SK-N-SH treated with all-trans-retinoic acid at 6 μM for 48 hours (cell line): ENCODE data around the gene CPEB1.

Experiments
- ARNTL ChIP-seq: fragments of 450-650 bp; formaldehyde crosslinking; IDR thresholded peaks from 2 replicates; pipeline ENCODE4 v1.5.0; 2020; ENCODE audit warnings: low read depth, mild to moderate bottlenecking, moderate library complexity, borderline replicate concordance
- ESRRG ChIP-seq: fragments of 250-450 bp; sonication (Bioruptor Pico); IDR thresholded peaks from 2 replicates; pipeline ENCODE4 v1.6.1; 2021; ENCODE audit warnings: mild to moderate bottlenecking
- SNAI2 ChIP-seq: fragments of 250-450 bp; sonication (Bioruptor Pico); IDR thresholded peaks from 2 replicates; pipeline ENCODE4 v1.5.0; 2020; ENCODE audit warnings: mild to moderate bottlenecking, moderate library complexity
- TCF4 ChIP-seq: fragments of 250-450 bp; sonication (Bioruptor Pico); IDR thresholded peaks from 2 replicates; pipeline ENCODE4 v1.8.0; 2021; ENCODE audit warnings: mild to moderate bottlenecking, moderate library complexity, borderline replicate concordance
- ZC3H10 ChIP-seq: fragments of 250-450 bp; sonication (Bioruptor Pico); IDR thresholded peaks from 2 replicates; pipeline ENCODE4 v1.5.1; 2021; ENCODE audit warnings: mild to moderate bottlenecking, moderate library complexity
- ZFP3 ChIP-seq: fragments of 250-450 bp; sonication (Bioruptor Pico); IDR thresholded peaks from 2 replicates; pipeline ENCODE4 v1.5.0; 2020; ENCODE audit warnings: mild to moderate bottlenecking, moderate library complexity
- ZNF565 ChIP-seq: fragments of 450-650 bp; formaldehyde crosslinking; conservative IDR thresholded peaks from 2 replicates; pipeline ENCODE4 v1.5.0; 2020; ENCODE audit warnings: low read depth, mild to moderate bottlenecking, moderate library complexity
- ZNF8 ChIP-seq: fragments of 450-650 bp; formaldehyde crosslinking; IDR thresholded peaks from 2 replicates; pipeline ENCODE4 v1.5.0; 2020; ENCODE audit warnings: mild to moderate bottlenecking, moderate library complexity
- TF ChIP-seq, protein P1 (sequence below): fragments of 250-450 bp; sonication (Bioruptor Pico); IDR thresholded peaks from 2 replicates; pipeline ENCODE4 v1.8.0; 2021; ENCODE audit warnings: low read depth, mild to moderate bottlenecking, moderate library complexity, borderline replicate concordance
- TF ChIP-seq, protein P2 (sequence below): fragments of 250-450 bp; sonication (Bioruptor Pico); IDR thresholded peaks from 2 replicates; pipeline ENCODE4 v1.5.1; 2020; ENCODE audit warnings: low read depth, mild to moderate bottlenecking, moderate library complexity
- TF ChIP-seq, protein P3 (sequence below): fragments of 250-450 bp; sonication (Bioruptor Pico); IDR thresholded peaks from 2 replicates; pipeline ENCODE4 v1.8.0; 2020; ENCODE audit warnings: mild to moderate bottlenecking, moderate library complexity, borderline replicate concordance

DNA sequence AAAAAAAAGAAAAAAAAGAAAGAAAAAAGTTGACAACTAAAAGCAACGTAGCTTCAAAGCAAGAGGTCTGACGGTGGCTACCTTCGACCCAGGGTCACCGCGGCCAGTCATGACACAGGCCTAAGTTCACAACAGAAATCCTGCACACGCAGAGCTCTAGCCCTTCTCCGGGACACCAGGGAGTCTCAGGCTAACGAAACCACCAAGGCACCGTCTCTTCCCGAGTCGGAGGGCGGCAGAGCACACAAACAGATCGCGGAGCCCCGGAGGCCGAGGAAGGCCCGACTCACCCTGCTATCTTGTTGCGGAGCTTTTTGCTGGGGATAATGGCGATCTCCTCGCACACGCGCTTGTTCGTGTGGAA, 107.5 kb downstream of the CPEB1 start:
- TF ChIP-seq ARNTL, result no peak
- TF ChIP-seq, protein P1, sequence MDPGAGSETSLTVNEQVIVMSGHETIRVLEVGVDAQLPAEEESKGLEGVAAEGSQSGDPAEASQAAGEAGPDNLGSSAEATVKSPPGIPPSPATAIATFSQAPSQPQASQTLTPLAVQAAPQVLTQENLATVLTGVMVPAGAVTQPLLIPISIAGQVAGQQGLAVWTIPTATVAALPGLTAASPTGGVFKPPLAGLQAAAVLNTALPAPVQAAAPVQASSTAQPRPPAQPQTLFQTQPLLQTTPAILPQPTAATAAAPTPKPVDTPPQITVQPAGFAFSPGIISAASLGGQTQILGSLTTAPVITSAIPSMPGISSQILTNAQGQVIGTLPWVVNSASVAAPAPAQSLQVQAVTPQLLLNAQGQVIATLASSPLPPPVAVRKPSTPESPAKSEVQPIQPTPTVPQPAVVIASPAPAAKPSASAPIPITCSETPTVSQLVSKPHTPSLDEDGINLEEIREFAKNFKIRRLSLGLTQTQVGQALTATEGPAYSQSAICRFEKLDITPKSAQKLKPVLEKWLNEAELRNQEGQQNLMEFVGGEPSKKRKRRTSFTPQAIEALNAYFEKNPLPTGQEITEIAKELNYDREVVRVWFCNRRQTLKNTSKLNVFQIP (CRISPR knock-in tag), result no peak
- TF ChIP-seq, protein P2, sequence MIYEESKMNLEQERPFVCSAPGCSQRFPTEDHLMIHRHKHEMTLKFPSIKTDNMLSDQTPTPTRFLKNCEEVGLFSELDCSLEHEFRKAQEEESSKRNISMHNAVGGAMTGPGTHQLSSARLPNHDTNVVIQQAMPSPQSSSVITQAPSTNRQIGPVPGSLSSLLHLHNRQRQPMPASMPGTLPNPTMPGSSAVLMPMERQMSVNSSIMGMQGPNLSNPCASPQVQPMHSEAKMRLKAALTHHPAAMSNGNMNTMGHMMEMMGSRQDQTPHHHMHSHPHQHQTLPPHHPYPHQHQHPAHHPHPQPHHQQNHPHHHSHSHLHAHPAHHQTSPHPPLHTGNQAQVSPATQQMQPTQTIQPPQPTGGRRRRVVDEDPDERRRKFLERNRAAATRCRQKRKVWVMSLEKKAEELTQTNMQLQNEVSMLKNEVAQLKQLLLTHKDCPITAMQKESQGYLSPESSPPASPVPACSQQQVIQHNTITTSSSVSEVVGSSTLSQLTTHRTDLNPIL (CRISPR knock-in tag), result no peak
- TF ChIP-seq, protein P3, sequence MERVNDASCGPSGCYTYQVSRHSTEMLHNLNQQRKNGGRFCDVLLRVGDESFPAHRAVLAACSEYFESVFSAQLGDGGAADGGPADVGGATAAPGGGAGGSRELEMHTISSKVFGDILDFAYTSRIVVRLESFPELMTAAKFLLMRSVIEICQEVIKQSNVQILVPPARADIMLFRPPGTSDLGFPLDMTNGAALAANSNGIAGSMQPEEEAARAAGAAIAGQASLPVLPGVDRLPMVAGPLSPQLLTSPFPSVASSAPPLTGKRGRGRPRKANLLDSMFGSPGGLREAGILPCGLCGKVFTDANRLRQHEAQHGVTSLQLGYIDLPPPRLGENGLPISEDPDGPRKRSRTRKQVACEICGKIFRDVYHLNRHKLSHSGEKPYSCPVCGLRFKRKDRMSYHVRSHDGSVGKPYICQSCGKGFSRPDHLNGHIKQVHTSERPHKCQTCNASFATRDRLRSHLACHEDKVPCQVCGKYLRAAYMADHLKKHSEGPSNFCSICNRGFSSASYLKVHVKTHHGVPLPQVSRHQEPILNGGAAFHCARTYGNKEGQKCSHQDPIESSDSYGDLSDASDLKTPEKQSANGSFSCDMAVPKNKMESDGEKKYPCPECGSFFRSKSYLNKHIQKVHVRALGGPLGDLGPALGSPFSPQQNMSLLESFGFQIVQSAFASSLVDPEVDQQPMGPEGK (CRISPR knock-in tag), result no peak
- no peak for TF ChIP-seq TCF4
- no peak for TF ChIP-seq ZFP3 (CRISPR knock-in tag)
- no peak for TF ChIP-seq ZNF8 (CRISPR knock-in tag)
- TF ChIP-seq SNAI2, result no peak
- no peak for TF ChIP-seq ZC3H10
- no peak for TF ChIP-seq ESRRG
- no peak for TF ChIP-seq ZNF565
